Neural progenitor cell (in vitro differentiated cells): Measurements from ENCODE around the gene SLC5A12.

Experiments
- CTCF ChIP-seq: fragments of 200-600 bp; sonication (generic); IDR thresholded peaks from 2 replicates; pipeline ENCODE4 v1.5.1; 2017; ENCODE audit warnings: antibody characterized with exemption, mild to moderate bottlenecking
- EZH2phosphoT487 ChIP-seq: fragments of 200-600 bp; sonication (generic); IDR thresholded peaks from 2 replicates; pipeline ENCODE4 v1.6.1; 2017; ENCODE audit warnings: antibody characterized with exemption

GRCh38 chr11:26731084-26731456, 9.2 kb upstream of the SLC5A12 start:
- no peak for TF ChIP-seq CTCF
- TF ChIP-seq EZH2phosphoT487: no peak
